Measurements from ENCODE around the gene MTSS2.

DNA sequence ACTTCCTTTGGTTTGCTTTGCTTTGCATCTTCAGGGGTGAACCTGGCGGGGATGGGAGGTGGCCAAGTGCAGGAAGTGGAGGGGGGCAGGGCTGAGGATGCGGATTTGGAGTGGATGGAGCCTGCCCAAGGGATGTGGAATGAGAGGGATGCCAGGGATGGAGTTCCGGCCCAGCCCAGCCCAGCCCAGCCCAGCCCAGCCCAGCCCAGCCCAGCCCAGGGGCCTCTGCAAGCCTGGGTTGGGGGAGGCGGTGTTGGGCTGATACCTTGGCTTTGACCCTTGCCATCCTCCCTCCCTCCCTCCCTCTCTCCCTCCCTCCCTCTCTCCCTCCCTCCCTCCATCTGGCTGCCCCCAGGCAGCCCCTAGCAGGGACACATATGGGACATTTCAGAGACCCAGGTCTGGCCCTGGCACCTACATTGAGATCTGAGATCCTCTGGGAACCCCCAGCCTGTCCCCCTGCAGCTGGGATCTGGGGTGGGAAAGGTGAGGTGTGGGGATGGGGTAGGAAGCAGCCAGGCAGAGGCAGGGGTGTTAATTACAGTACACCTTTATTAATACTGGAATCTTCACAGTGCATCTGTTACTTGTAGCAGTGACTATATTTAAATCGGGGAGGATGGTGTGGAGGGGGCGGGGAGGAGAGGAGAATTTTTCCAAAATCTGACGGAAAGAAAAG is 25.0 kb downstream of the MTSS2 start:
- TF ChIP-seq MYC (IDR thresholded peaks at IDR 0.05; ENCODE audit: low read depth, low read length) (no peak), CTCF (IDR thresholded peaks at IDR 0.05; ENCODE audit: low read depth, low read length) (no peak), POLR2A (IDR thresholded peaks at IDR 0.05; ENCODE audit: extremely low read depth, insufficient read length) (no peak), MAX (IDR thresholded peaks at IDR 0.05; ENCODE audit: low read depth, low read length) (no peak)
